Stomach (tissue), 4 donors: ENCODE data around the gene ESPN.

Experiments used
- CTCF ChIP-seq, 7 experiments: fragments of 450-650 bp in 4 of 7; fragments of 200-600 bp in 3 of 7; sonication (generic) in 3 of 7; IDR thresholded peaks; one replicate each; pipeline ENCODE4 v1.5.1; 2016 to 2019; ENCODE audit warnings: antibody characterized with exemption in 7 of 7, control low read depth in 2 of 7, mild to moderate bottlenecking in 1 of 7
- POLR2A ChIP-seq, 4 donors: fragments of 450-650 bp; IDR thresholded peaks; one replicate each; pipeline ENCODE4 v1.6.1; 2016; ENCODE audit warnings: antibody characterized with exemption in 4 of 4, control low read depth in 2 of 4, mild to moderate bottlenecking in 1 of 4, moderate library complexity in 1 of 4
- POLR2AphosphoS5 ChIP-seq, 3 donors: sonication (generic); formaldehyde crosslinking; IDR thresholded peaks; one replicate each; pipeline ENCODE4 v1.6.1; 2016; ENCODE audit warnings: antibody characterized with exemption in 3 of 3

- no peak for TF ChIP-seq CTCF (IDR thresholded peaks at IDR 0.05)
- no peak for TF ChIP-seq POLR2AphosphoS5 (IDR thresholded peaks at IDR 0.05)
- TF ChIP-seq POLR2A (IDR thresholded peaks at IDR 0.05), result no peak
Observed at GRCh38 chr1:6448749-6449631, 24.4 kb downstream of the ESPN start.
